HL-60 (cell line): ENCODE data around the gene SUPT5H.

Source experiments
- GABPA ChIP-seq: IDR thresholded peaks from 2 replicates; pipeline ENCODE4 v1.6.1; 2012; ENCODE audit warnings: low read depth
- POLR2AphosphoS5 ChIP-seq: IDR thresholded peaks from 2 replicates; pipeline ENCODE4 v1.6.1; 2012; ENCODE audit warnings: low read depth
- REST ChIP-seq: IDR thresholded peaks from 2 replicates; pipeline ENCODE4 v1.6.1; 2012; ENCODE audit warnings: low read depth; ENCODE audit not compliant: insufficient replicate concordance
- TF ChIP-seq, protein P1 (sequence below): IDR thresholded peaks from one replicate; pipeline ENCODE4 v1.5.1; 2011; ENCODE audit warnings: low read length, control low read depth, inconsistent platforms; ENCODE audit not compliant: insufficient read depth

- TF ChIP-seq, protein P1, sequence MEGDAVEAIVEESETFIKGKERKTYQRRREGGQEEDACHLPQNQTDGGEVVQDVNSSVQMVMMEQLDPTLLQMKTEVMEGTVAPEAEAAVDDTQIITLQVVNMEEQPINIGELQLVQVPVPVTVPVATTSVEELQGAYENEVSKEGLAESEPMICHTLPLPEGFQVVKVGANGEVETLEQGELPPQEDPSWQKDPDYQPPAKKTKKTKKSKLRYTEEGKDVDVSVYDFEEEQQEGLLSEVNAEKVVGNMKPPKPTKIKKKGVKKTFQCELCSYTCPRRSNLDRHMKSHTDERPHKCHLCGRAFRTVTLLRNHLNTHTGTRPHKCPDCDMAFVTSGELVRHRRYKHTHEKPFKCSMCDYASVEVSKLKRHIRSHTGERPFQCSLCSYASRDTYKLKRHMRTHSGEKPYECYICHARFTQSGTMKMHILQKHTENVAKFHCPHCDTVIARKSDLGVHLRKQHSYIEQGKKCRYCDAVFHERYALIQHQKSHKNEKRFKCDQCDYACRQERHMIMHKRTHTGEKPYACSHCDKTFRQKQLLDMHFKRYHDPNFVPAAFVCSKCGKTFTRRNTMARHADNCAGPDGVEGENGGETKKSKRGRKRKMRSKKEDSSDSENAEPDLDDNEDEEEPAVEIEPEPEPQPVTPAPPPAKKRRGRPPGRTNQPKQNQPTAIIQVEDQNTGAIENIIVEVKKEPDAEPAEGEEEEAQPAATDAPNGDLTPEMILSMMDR: no peak
- TF ChIP-seq POLR2AphosphoS5 (no peak), REST (no peak), GABPA (no peak)
These were observed 23.4 kb upstream of the SUPT5H start for GRCh38 chr19:39422020-39422419.
